Measurements from ENCODE around the gene PNPLA1.

PNPLA1 gene, protein sequence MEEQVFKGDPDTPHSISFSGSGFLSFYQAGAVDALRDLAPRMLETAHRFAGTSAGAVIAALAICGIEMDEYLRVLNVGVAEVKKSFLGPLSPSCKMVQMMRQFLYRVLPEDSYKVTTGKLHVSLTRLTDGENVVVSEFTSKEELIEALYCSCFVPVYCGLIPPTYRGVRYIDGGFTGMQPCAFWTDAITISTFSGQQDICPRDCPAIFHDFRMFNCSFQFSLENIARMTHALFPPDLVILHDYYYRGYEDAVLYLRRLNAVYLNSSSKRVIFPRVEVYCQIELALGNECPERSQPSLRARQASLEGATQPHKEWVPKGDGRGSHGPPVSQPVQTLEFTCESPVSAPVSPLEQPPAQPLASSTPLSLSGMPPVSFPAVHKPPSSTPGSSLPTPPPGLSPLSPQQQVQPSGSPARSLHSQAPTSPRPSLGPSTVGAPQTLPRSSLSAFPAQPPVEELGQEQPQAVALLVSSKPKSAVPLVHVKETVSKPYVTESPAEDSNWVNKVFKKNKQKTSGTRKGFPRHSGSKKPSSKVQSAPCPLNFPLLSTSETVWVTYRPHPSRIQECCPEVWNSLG

GRCh38 chr6:36269834-36270705 is at the start of gene PNPLA1:
Gene PNPLA1, plus strand, starts transcription at chr6:36270060. Its CDS starts 400 bp downstream, at chr6:36270460.
- DNase-seq (ENCODE audit: low read depth in 2 of 2): no peak

- DNase-seq (ENCODE audit: low read depth in 2 of 2): no peak
These were observed 49.6 kb upstream of the PNPLA1 start for GRCh38 chr6:36220226-36220625.

GRCh38 chr6:36221674-36222073 is 48.2 kb upstream of the PNPLA1 start:
- DNase-seq (ENCODE audit: low read depth in 2 of 2): no peak

DNA sequence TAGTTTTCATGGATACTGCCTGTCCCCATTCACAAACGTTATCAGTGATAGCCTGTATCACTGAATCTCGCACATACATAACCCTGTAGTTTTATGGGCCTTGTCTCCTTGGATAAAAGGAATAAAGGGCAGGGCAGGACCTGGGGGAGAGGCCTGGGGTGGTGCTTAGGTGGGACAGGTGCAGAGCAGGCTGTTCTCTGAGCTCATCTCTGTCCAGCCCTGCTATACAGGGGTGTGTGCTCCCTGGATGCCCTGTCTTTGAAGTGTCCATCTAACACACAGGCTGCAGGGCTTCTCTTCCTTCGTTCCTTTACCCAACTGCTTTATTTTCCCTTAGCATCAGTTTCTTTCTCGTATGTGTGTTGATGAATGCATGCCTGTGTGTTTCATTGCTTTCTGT is 46.9 kb upstream of the PNPLA1 start:
- DNase-seq (ENCODE audit: low read depth in 2 of 2): no peak

GRCh38 chr6:36223706-36224105 is 46.2 kb upstream of the PNPLA1 start:
- no peak for DNase-seq (ENCODE audit: low read depth in 2 of 2)

- no peak for DNase-seq (ENCODE audit: low read depth in 2 of 2)
These were observed 44.9 kb upstream of the PNPLA1 start for GRCh38 chr6:36224918-36225461.

DNA sequence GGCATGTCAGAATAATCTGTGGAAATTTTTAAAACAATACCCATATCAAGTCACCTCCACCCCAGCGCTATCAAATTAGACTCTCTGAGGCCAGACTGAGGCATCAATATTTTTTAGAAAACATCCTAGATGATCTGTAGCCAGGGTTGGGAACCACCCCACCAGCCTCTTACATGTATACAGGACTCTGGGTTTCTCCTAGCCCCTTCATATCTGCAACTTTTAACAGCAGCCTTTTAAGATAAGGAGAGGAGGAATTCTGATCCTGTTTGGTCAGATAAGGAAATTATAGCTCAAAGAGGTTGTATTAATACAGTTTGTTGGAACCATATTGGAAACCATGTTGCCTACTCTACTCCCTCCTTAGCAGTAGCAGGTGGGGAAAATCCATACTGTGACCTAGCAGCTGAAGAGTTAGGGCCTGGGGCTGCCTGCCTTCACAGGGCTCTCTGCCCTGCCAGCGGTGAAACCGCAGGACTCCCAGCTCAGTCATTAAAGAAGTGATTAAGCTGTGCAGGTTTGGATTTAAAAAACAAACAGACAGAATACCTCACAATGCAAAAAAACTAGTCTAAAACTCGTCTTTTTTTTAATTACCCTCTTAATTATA is 43.3 kb upstream of the PNPLA1 start:
- DNase-seq (ENCODE audit: low read depth in 2 of 2): no peak

- DNase-seq (ENCODE audit: low read depth in 2 of 2): no peak
These were observed 42.3 kb upstream of the PNPLA1 start for GRCh38 chr6:36227379-36228228.

- no peak for DNase-seq (ENCODE audit: low read depth in 2 of 2)
These were observed 40.6 kb upstream of the PNPLA1 start for GRCh38 chr6:36229223-36229622.

DNA sequence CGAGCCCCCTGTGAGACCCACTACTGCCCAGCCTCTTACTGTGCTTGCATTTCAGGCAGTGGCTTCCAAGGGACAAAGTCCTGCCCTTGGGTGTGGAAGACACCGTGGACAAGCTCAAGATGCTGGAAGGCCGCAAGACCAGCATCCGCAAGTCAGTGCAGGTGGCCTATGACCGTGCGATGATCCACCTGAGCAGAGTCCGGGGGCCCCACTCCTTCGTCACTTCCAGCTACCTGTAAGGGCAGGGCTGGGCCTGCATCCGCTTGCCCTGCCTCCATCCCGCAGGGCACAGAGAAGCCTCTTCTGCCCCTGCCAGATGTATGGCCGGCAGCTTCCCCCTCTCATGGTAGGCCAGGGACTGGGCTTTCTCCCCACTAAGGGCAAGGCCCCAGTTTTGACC is 39.5 kb upstream of the PNPLA1 start:
- DNase-seq (ENCODE audit: low read depth in 2 of 2): no peak

- DNase-seq (ENCODE audit: low read depth in 2 of 2): no peak
These were observed 37.7 kb upstream of the PNPLA1 start for GRCh38 chr6:36232172-36232571.

- no peak for DNase-seq (ENCODE audit: low read depth in 2 of 2)
These were observed 34.6 kb upstream of the PNPLA1 start for GRCh38 chr6:36235309-36235708.

DNA sequence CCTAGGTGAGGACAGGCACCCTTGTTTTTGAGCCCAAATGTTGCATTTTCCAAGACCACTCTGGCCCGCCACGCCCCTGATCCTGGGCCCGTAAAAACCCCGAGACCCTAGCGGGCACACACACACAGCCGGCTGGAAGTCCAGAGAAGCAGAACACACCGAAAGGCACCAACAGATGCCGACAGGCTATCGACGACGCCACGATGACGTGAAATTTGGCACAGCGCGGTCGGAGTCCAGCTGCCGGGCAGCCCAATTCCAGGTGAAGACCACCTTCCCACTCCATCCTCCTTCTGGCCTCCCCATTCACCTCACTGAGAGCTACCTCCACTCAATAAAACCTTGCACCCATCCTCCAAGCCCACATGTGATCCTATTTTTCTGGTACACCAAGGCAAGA is 34.0 kb upstream of the PNPLA1 start:
- DNase-seq (ENCODE audit: low read depth in 2 of 2): no peak

DNA sequence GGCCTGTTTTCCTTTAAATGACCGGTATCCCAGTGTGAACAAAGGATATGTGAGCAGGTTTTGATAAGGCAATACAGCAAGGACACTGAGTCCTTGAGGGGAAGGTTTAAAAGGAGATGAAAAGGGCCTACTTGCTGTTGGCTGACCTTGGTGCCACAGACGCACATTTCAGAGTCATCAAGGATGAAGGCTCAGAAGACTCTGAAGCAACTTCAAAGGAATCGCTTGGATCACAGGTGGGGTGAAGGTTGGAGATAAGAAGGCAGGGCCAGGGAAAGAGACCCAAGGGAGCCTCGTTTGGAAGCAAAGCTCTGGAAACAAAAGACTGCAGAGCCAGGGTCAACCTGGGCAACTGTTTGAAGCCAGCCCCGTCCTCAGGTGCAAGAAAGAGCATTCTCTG is 30.1 kb upstream of the PNPLA1 start:
- DNase-seq (ENCODE audit: low read depth in 2 of 2): no peak

DNA sequence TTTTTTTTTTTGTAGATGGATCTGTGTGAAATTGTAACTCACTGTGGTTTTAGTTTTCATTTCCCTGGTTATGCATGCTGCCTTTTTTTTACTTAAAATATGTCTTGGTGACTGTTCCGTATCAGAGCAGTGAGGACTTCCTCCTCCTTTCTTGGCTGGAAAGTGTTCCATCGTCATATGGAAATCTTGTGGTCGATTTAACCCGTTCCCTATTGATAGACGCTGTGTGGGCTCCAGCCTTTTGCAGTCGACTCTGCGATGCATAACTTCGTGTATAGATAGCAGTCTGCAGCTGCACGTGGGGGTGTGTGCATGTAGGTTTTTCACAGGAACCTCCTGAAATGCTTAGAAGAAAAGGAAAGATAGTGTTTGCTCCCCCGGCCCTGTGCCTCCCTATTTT is 28.1 kb upstream of the PNPLA1 start:
- no peak for DNase-seq (ENCODE audit: low read depth in 2 of 2)

- no peak for DNase-seq (ENCODE audit: low read depth in 2 of 2)
These were observed 27.7 kb upstream of the PNPLA1 start for GRCh38 chr6:36242161-36242560.

DNA sequence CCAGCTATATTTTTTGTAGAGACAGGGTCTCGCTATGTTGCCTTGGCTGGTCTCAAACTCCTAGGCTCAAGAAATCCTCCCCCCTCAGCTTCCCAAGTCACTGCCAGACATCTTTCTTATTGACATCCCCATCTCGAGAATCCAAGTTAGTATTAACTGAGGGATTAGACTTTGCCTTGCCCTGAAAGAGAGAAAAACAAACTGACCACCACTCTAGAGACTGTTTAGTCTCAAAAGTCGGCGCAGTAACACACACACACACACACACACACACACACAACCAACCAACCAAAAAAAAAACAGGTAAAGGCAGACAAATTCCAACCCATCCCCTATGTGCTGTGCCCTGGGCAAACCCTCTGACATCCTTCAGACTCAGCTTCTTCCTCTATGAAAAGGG is 27.2 kb upstream of the PNPLA1 start:
- DNase-seq (ENCODE audit: low read depth in 2 of 2): no peak

DNA sequence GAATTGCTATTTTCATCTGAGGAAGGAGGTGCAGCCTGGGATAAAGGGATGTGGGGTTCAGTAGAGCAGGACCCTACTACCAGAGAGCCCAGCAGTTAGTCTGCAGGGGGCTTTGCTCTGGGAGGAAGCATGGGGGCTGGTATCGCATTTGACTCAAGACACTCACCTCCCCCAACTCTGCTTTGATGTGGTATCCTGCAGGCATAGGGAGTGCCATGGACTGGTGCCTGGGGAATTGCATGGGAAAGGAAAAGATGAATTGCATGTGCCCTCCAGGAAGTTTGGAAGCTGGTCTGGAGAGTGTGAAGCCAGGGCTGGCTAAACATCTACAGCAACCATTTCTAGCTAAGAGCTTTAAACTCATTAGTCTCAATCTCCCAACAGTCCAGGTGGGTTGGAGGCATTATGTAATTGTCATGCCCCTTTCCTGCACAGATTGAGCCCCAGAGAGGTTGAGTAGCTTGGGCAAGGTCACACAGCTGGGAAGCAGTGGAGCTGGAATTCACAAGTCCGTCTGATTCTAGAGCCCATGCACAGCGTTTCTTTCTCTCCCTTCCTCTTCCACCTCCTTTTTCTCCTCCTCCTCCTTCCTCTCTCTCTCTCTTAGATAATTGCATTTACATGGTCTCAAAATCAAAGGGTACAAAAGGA is 26.2 kb upstream of the PNPLA1 start:
- DNase-seq (ENCODE audit: low read depth in 2 of 2): no peak

DNA sequence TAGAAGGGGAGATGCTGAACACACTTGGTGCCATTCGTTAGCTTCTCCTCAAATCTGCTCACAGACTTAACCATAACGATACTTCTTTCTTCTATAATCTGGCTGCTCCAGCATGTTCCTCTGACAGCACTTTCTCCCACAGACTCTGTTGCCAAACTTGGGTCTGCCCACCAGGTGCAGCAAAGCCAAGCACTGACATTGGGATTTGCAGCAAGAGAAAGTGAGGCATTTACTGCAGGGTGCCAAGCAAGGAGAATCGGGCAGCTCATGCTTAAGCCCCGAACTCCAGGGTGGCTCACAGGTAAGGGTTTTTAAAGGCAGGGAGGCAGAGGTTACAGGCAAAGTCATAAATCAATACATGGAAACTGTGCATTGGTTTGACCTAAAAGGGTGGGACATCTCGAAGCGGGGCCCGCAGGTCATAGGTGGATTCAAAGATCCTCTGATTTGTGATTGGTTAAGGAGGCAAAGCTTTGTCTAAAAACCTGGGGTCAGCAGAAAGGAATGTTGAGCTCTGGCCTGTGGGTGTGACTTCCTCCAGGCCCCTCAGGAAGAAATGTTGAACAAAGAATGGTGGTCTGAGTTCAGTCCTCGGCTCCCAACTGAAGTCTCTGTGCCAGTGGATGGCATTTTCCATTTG is 25.1 kb upstream of the PNPLA1 start:
- DNase-seq (ENCODE audit: low read depth in 2 of 2): no peak

DNA sequence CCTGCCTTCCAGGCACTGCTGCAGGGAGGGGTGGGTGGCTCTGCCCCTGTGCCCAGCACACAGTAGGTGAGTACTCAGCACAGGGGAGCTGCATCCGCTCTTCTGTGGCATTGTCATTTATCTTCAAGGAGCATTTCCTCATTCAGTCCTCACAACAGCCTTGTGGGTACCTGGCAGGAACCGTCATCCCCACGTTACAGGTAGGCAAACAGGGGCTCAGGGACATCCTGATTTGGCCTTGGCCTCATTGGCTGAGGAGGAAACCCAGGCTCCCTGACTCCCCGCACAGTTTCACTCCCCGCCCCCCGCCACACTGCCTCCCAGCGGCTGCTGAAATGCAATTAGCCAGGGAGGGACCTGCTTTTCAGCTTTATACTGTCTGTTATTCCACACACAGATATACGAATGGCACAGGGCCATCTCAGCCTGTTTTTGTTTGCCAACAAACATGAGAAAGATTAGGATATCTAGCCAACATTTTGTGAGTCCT is 24.2 kb upstream of the PNPLA1 start:
- no peak for DNase-seq (ENCODE audit: low read depth in 2 of 2)

Measured in stimulated activated CD4-positive, alpha-beta T cell treated with anti-CD3 and anti-CD28 coated beads, Interleukin-1b, Interleukin-23, amount 100 ng/mL, for 4 hours (primary cell).